GM12892 (cell line): Measurements from ENCODE around the gene TUSC2.
"Not testable (repeated sequence)": the region's sequence is repeated elsewhere in the genome, so short reads cannot be mapped to it uniquely, and the experiment has no call there.

Source experiments
- DNase-seq: peaks from one replicate; pipeline ENCODE4 v3.0.0; 2011; ENCODE audit not compliant: insufficient read length
- FAIRE-seq: peaks from 2 replicates; lab custom pipeline; 2011; peaks lifted over from hg19 to GRCh38; lab: Jason Lieb, UNC
- POLR2A ChIP-seq: IDR thresholded peaks from 2 replicates; pipeline ENCODE4 v1.6.1; 2011; ENCODE audit warnings: low read depth, low read length, control low read depth
- POLR2AphosphoS5 ChIP-seq: IDR thresholded peaks from 2 replicates; pipeline ENCODE4 v1.6.1; 2011; ENCODE audit warnings: low read depth, low read length, control low read depth
- TAF1 ChIP-seq: IDR thresholded peaks from 2 replicates; pipeline ENCODE4 v1.6.1; 2011; ENCODE audit warnings: low read depth, mild to moderate bottlenecking, control low read depth, low read length, borderline replicate concordance

The TUSC2 gene

GRCh38 chr3:50321336-50322114, 6.5 kb downstream of the TUSC2 start:
- FAIRE-seq (peak; percentile 97), DNase-seq (peak; percentile 94)

GRCh38 chr3:50320853-50321335, 7.1 kb downstream of the TUSC2 start:
- DNase-seq (peak; percentile 80), FAIRE-seq (no peak)
- TF ChIP-seq TAF1: no peak
- no peak for TF ChIP-seq POLR2A
- TF ChIP-seq POLR2AphosphoS5: no peak

More at GRCh38 chr3:50321336-50322114, 6.5 kb downstream of the TUSC2 start:
- TF ChIP-seq TAF1 (0 out of 2 replicates have a peak, but pooled peaks have one; percentile 6), POLR2A (peak; percentile 83; the same call in 1 of the 2 replicates), POLR2AphosphoS5 (no peak)

- no peak for TF ChIP-seq POLR2AphosphoS5
- FAIRE-seq (no peak), DNase-seq (no peak)
Measured at GRCh38 chr3:50319894-50320625, 8.0 kb downstream of the TUSC2 start.

GRCh38 chr3:50319181-50319893, 8.7 kb downstream of the TUSC2 start:
- DNase-seq: no peak
- no peak for FAIRE-seq
- TF ChIP-seq POLR2A (no peak), TAF1 (no peak), POLR2AphosphoS5 (no peak)

- TF ChIP-seq POLR2A: no peak
- TF ChIP-seq POLR2AphosphoS5: no peak
- no peak for TF ChIP-seq TAF1
- FAIRE-seq (no peak), DNase-seq (no peak)
Measured at GRCh38 chr3:50318615-50319014, 9.4 kb downstream of the TUSC2 start.

- no peak for FAIRE-seq
Measured at GRCh38 chr3:50318163-50318562, 9.9 kb downstream of the TUSC2 start.

GRCh38 chr3:50317300-50317699, 10.7 kb downstream of the TUSC2 start:
- FAIRE-seq: no peak
- no peak for DNase-seq
- TF ChIP-seq POLR2A (no peak), TAF1 (no peak), POLR2AphosphoS5 (no peak)

More at GRCh38 chr3:50318163-50318562, 9.9 kb downstream of the TUSC2 start:
- no peak for DNase-seq
- no peak for TF ChIP-seq POLR2A
- TF ChIP-seq TAF1: no peak
- no peak for TF ChIP-seq POLR2AphosphoS5

- TF ChIP-seq POLR2A (no peak), TAF1 (no peak), POLR2AphosphoS5 (no peak)
- FAIRE-seq: no peak
- no peak for DNase-seq
Measured at GRCh38 chr3:50316657-50317242, 11.3 kb downstream of the TUSC2 start.

GRCh38 chr3:50314816-50315215, 13.2 kb downstream of the TUSC2 start:
- FAIRE-seq (no peak), DNase-seq (no peak)
- TF ChIP-seq POLR2AphosphoS5: no peak
- no peak for TF ChIP-seq POLR2A
- no peak for TF ChIP-seq TAF1

- FAIRE-seq: no peak
- no peak for DNase-seq
- TF ChIP-seq TAF1 (no peak), POLR2AphosphoS5 (no peak), POLR2A (no peak)
Measured at GRCh38 chr3:50314342-50314741, 13.7 kb downstream of the TUSC2 start.

- not testable (repeated sequence) for DNase-seq, FAIRE-seq
Measured at GRCh38 chr3:50312041-50312440, 16.0 kb downstream of the TUSC2 start.
